Naive thymus-derived CD4-positive, alpha-beta T cell (primary cell): Measurements from ENCODE around the gene SPCS2. TPM values are rescaled to one million over a fixed set of nuclear protein-coding genes. Genes with fewer than 3 reads are reported as not detected.

Experiments used
- ATAC-seq: fragments of 150-1000 bp; cut with Tn5 transposase; 2 replicates; pipeline ENCODE4 v1.10.0; 2021; ENCODE audit warnings: mild to moderate bottlenecking, moderate library complexity
- CTCF ChIA-PET: fragments of 350-600 bp; sonication (Branson Sonifier 250); formaldehyde crosslinking; loops from one replicate; lab custom pipeline; 2021; ENCODE audit warnings: antibody characterized with exemption; lab: Charles Lee
- POLR2A ChIA-PET: fragments of 350-600 bp; sonication (Branson Sonifier 250); formaldehyde crosslinking; loops from one replicate; lab custom pipeline; 2021; ENCODE audit warnings: antibody characterized with exemption, inconsistent platforms; lab: Charles Lee
- DNase-seq, 9 donors: peaks; one replicate each; pipeline versions ENCODE4 v3.0.0 to v3.0.0-alpha.2; 2020 to 2022; ENCODE audit warnings: mixed read lengths in 1 of 9
- H3K27ac ChIP-seq: one replicate; pipeline ENCODE4 v1.7.0; 2013; ENCODE audit warnings: mild to moderate bottlenecking, low read depth, low read length, moderate library complexity
- H3K27me3 ChIP-seq, 2 donors: one replicate each; pipeline ENCODE4 v1.7.0; 2013; ENCODE audit warnings: low read length in 2 of 2, mild to moderate bottlenecking in 2 of 2, moderate library complexity in 2 of 2; ENCODE audit not compliant: control insufficient read depth in 2 of 2, insufficient read depth in 2 of 2
- H3K36me3 ChIP-seq, 3 experiments: 1 replicate in 2 of 3; 2 replicates in 1 of 3; pipeline ENCODE4 v1.7.0; 2013; ENCODE audit warnings: low read length in 3 of 3, mild to moderate bottlenecking in 3 of 3, moderate library complexity in 1 of 3; ENCODE audit not compliant: insufficient read depth in 3 of 3, control insufficient read depth in 2 of 3
- H3K4me1 ChIP-seq, 2 donors: one replicate each; pipeline ENCODE4 v1.7.0; 2013; ENCODE audit warnings: low read length in 2 of 2, mild to moderate bottlenecking in 2 of 2, moderate library complexity in 1 of 2; ENCODE audit not compliant: control insufficient read depth in 2 of 2, insufficient read depth in 2 of 2
- H3K4me3 ChIP-seq: 2 replicates; pipeline ENCODE4 v1.7.0; 2013; ENCODE audit warnings: mild to moderate bottlenecking, low read length
- H3K9me3 ChIP-seq, 3 experiments: 1 replicate in 2 of 3; 2 replicates in 1 of 3; pipeline ENCODE4 v1.7.0; 2013; ENCODE audit warnings: low read length in 3 of 3; ENCODE audit not compliant: control insufficient read depth in 2 of 3
- H3K27ac Mint-ChIP-seq, 9 donors: one replicate each; pipeline ENCODE4 v1.8.0; 2020 to 2022; ENCODE audit warnings: mixed read lengths in 9 of 9, mild to moderate bottlenecking in 8 of 9, moderate library complexity in 5 of 9, inconsistent platforms in 2 of 9
- H3K27me3 Mint-ChIP-seq, 5 donors: one replicate each; pipeline ENCODE4 v1.8.0; 2021 to 2022; ENCODE audit warnings: mixed read lengths in 5 of 5, mild to moderate bottlenecking in 1 of 5
- H3K36me3 Mint-ChIP-seq, 5 donors: one replicate each; pipeline ENCODE4 v1.8.0; 2020 to 2022; ENCODE audit warnings: mixed read lengths in 5 of 5, mild to moderate bottlenecking in 3 of 5, inconsistent platforms in 1 of 5
- H3K4me1 Mint-ChIP-seq, 7 donors: one replicate each; pipeline ENCODE4 v1.8.0; 2020 to 2022; ENCODE audit warnings: mixed read lengths in 7 of 7, mild to moderate bottlenecking in 3 of 7, inconsistent platforms in 1 of 7
- H3K4me3 Mint-ChIP-seq, 10 donors: one replicate each; pipeline ENCODE4 v1.8.0; 2020 to 2022; ENCODE audit warnings: mild to moderate bottlenecking in 10 of 10, mixed read lengths in 10 of 10, moderate library complexity in 6 of 10, inconsistent platforms in 2 of 10
- H3K9me3 Mint-ChIP-seq, 11 donors: one replicate each; pipeline ENCODE4 v1.8.0; 2020 to 2022; ENCODE audit warnings: mixed read lengths in 11 of 11, mild to moderate bottlenecking in 4 of 11, inconsistent platforms in 1 of 11, moderate library complexity in 1 of 11
- intact Hi-C, 2 donors: fragments of 100-400 bp; cut with micrococcal nuclease; formaldehyde crosslinking; loops; one replicate each; pipeline ENCODE4 v1.15.1; 2023
- polyA plus RNA-seq, 2 donors: library from polyadenylated mRNA; unstranded; fragments of 300-500 nt; fragmentation: Illumina TruSeq; gene quantifications; one replicate each; pipeline ENCODE4 v1.2.3, GENCODE V29; 2021
- total RNA-seq, 6 experiments: library from RNA in 5 of 6; stranded (reverse) in 5 of 6; gene quantifications; 1 replicate in 5 of 6; 2 replicates in 1 of 6; pipeline ENCODE4 v1.2.3 and lab custom pipeline; 2021 to 2026

The SPCS2 gene
- total and polyA plus RNA-seq, 7 experiments from 2014 or later, result 53.9 to 211 (median 100) TPM

GRCh38 chr11:74925281-74925680 lies 23.8 kb upstream of the SPCS2 start:
- H3K4me1 Mint-ChIP-seq, result peaks cover 0 to 28% (median 0%) of the 10 kb centered on the region in 7 donors
- no peak overlapping the region for H3K4me3 Mint-ChIP-seq
- H3K9me3 Mint-ChIP-seq, result no peaks in the 10 kb centered on the region
- Histone ChIP-seq H3K4me1 (no peaks in the 10 kb centered on the region), H3K27me3 (no peaks in the 10 kb centered on the region), H3K4me3 (no peak overlapping the region), H3K27ac (no peak overlapping the region), H3K36me3 (peaks cover 0 to 41% (median 4%) of the 10 kb centered on the region in 3 experiments), H3K9me3 (no peaks in the 10 kb centered on the region)
- intact Hi-C loops, result no loop called here
- peaks cover 6 to 29% (median 9%) of the 10 kb centered on the region in 5 donors for H3K36me3 Mint-ChIP-seq
- no peak for DNase-seq
- ChIA-PET POLR2A (no interaction called here), CTCF (interaction anchor here (1.1 to 1.4 kb wide), 2 partner anchors 9 to 13 kb away, joined by 3 read pairs; no protein-coding TSS in a partner anchor)
- no peak for ATAC-seq
- H3K27me3 Mint-ChIP-seq, result no peaks in the 10 kb centered on the region
- H3K27ac Mint-ChIP-seq, result peak overlapping the region in 1 of 9 donors; percentile 9

- Mint-ChIP-seq H3K27ac (peak overlapping the region in 1 of 9 donors; percentile 56), H3K4me1 (peaks cover 0 to 28% (median 0%) of the 10 kb centered on the region in 7 donors), H3K36me3 (peaks cover 0 to 17% (median 3%) of the 10 kb centered on the region in 5 donors), H3K9me3 (no peaks in the 10 kb centered on the region), H3K27me3 (no peaks in the 10 kb centered on the region), H3K4me3 (peak overlapping the region in 1 of 10 donors; percentile 40)
- ChIA-PET CTCF (interaction anchor here (0.8 to 1.9 kb wide), 7 partner anchors 8 to 319 kb away, joined by 3 to 5 read pairs (median 3); no protein-coding TSS in a partner anchor), POLR2A (interaction anchor here (1.2 kb wide), 1 partner anchor 433 kb away, joined by 3 read pairs; the partner anchor contains the start of gene LIPT2)
- Histone ChIP-seq H3K9me3 (no peaks in the 10 kb centered on the region), H3K4me3 (no peak overlapping the region), H3K27me3 (no peaks in the 10 kb centered on the region), H3K27ac (no peak overlapping the region), H3K36me3 (peaks cover 0 to 34% (median 0%) of the 10 kb centered on the region in 3 experiments), H3K4me1 (no peaks in the 10 kb centered on the region)
- intact Hi-C loops, result no loop called here
- DNase-seq, result peak in 1 of 9 donors; percentile 43
- no peak for ATAC-seq
Observed at GRCh38 chr11:74926304-74927030, 22.6 kb upstream of the SPCS2 start.

GRCh38 chr11:74927496-74927895 lies 21.6 kb upstream of the SPCS2 start:
- Mint-ChIP-seq H3K9me3 (no peaks in the 10 kb centered on the region), H3K27me3 (no peaks in the 10 kb centered on the region), H3K27ac (no peak overlapping the region), H3K4me1 (peaks cover 0 to 34% (median 0%) of the 10 kb centered on the region in 7 donors), H3K4me3 (no peak overlapping the region), H3K36me3 (peaks cover 0 to 15% (median 3%) of the 10 kb centered on the region in 5 donors)
- CTCF ChIA-PET, result interaction anchor here (0.9 to 1.9 kb wide), 3 partner anchors 96 to 277 kb away, joined by 3 to 5 read pairs (median 3); no protein-coding TSS in a partner anchor
- POLR2A ChIA-PET, result no interaction called here
- ATAC-seq, result no peak
- Histone ChIP-seq H3K4me3 (no peak overlapping the region), H3K27ac (no peak overlapping the region), H3K9me3 (no peaks in the 10 kb centered on the region), H3K27me3 (no peaks in the 10 kb centered on the region), H3K4me1 (no peaks in the 10 kb centered on the region), H3K36me3 (peaks cover 0 to 35% (median 0%) of the 10 kb centered on the region in 3 experiments)
- no peak for DNase-seq
- intact Hi-C loops, result no loop called here

GRCh38 chr11:74929431-74930363 lies 19.4 kb upstream of the SPCS2 start:
- H3K27me3 Mint-ChIP-seq, result no peaks in the 10 kb centered on the region
- Histone ChIP-seq H3K27me3 (no peaks in the 10 kb centered on the region), H3K27ac (no peak overlapping the region), H3K36me3 (peaks cover 0 to 56% (median 9%) of the 10 kb centered on the region in 3 experiments), H3K9me3 (no peaks in the 10 kb centered on the region), H3K4me1 (no peaks in the 10 kb centered on the region), H3K4me3 (no peak overlapping the region)
- no peak overlapping the region for H3K4me3 Mint-ChIP-seq
- H3K4me1 Mint-ChIP-seq, result peaks cover 0 to 36% (median 0%) of the 10 kb centered on the region in 7 donors
- peak; percentile 9 to 74 (median 59) for DNase-seq
- ATAC-seq, result peak; percentile 92
- intact Hi-C loops, result loop anchor here (1.0 to 2.0 kb wide), 9 partner anchors 19 to 342 kb away; partner anchors contain the start of genes SPCS2 (in 1 of the 2), TPBGL (in 1 of the 2) and XRRA1 (in 1 of the 2)
- ChIA-PET CTCF (interaction anchor here (0.6 to 3.0 kb wide), 21 partner anchors 10 to 1380 kb away, joined by 3 to 13 read pairs (median 3); no protein-coding TSS in a partner anchor), POLR2A (no interaction called here)
- H3K36me3 Mint-ChIP-seq, result peaks cover 3 to 23% (median 8%) of the 10 kb centered on the region in 5 donors
- H3K27ac Mint-ChIP-seq, result no peak overlapping the region
- H3K9me3 Mint-ChIP-seq, result no peaks in the 10 kb centered on the region

GRCh38 chr11:74932169-74932568 lies 16.9 kb upstream of the SPCS2 start:
- Histone ChIP-seq H3K4me3 (no peak overlapping the region), H3K9me3 (no peaks in the 10 kb centered on the region), H3K27ac (no peak overlapping the region), H3K36me3 (peaks cover 10 to 68% (median 14%) of the 10 kb centered on the region in 3 experiments), H3K4me1 (no peaks in the 10 kb centered on the region), H3K27me3 (no peaks in the 10 kb centered on the region)
- intact Hi-C loops, result no loop called here
- ChIA-PET CTCF (interaction anchor here (0.8 to 3.0 kb wide), 6 partner anchors 90 to 317 kb away, joined by 3 to 13 read pairs (median 4); no protein-coding TSS in a partner anchor), POLR2A (no interaction called here)
- no peaks in the 10 kb centered on the region for H3K27me3 Mint-ChIP-seq
- peak overlapping the region in 1 of 10 donors; percentile 18 for H3K4me3 Mint-ChIP-seq
- peaks cover 0 to 13% (median 0%) of the 10 kb centered on the region in 7 donors for H3K4me1 Mint-ChIP-seq
- no peaks in the 10 kb centered on the region for H3K9me3 Mint-ChIP-seq
- peaks cover 7 to 31% (median 10%) of the 10 kb centered on the region in 5 donors for H3K36me3 Mint-ChIP-seq
- DNase-seq, result no peak
- H3K27ac Mint-ChIP-seq, result no peak overlapping the region
- ATAC-seq, result no peak

- Histone ChIP-seq H3K27ac (no peak overlapping the region), H3K4me1 (no peaks in the 10 kb centered on the region), H3K36me3 (peaks cover 10 to 69% (median 14%) of the 10 kb centered on the region in 3 experiments), H3K27me3 (no peaks in the 10 kb centered on the region), H3K4me3 (no peak overlapping the region), H3K9me3 (no peaks in the 10 kb centered on the region)
- Mint-ChIP-seq H3K27ac (no peak overlapping the region), H3K27me3 (no peaks in the 10 kb centered on the region), H3K4me1 (peaks cover 0 to 11% (median 0%) of the 10 kb centered on the region in 7 donors), H3K4me3 (peak overlapping the region in 1 of 10 donors; percentile 2), H3K36me3 (peaks cover 7 to 34% (median 10%) of the 10 kb centered on the region in 5 donors), H3K9me3 (no peaks in the 10 kb centered on the region)
- ATAC-seq, result no peak
- POLR2A ChIA-PET, result no interaction called here
- no peak for DNase-seq
- CTCF ChIA-PET, result interaction anchor here (0.6 to 1.0 kb wide), 3 partner anchors 90 to 211 kb away, joined by 3 to 4 read pairs (median 3); no protein-coding TSS in a partner anchor
- intact Hi-C loops, result no loop called here
Observed at GRCh38 chr11:74932797-74933196, 16.3 kb upstream of the SPCS2 start.
